Inferior parietal cortex (tissue), 1 donor: ENCODE results near the gene MAP3K8.

Source experiments
- DNase-seq: peaks from one replicate; pipeline ENCODE4 v3.0.0-alpha.2; 2016; ENCODE audit errors: extremely low spot score

Gene MAP3K8

GRCh38 chr10:30490289-30491000 is 56.5 kb downstream of the MAP3K8 start:
- DNase-seq: no peak

GRCh38 chr10:30491204-30491915 is 57.4 kb downstream of the MAP3K8 start:
- DNase-seq: no peak

DNA sequence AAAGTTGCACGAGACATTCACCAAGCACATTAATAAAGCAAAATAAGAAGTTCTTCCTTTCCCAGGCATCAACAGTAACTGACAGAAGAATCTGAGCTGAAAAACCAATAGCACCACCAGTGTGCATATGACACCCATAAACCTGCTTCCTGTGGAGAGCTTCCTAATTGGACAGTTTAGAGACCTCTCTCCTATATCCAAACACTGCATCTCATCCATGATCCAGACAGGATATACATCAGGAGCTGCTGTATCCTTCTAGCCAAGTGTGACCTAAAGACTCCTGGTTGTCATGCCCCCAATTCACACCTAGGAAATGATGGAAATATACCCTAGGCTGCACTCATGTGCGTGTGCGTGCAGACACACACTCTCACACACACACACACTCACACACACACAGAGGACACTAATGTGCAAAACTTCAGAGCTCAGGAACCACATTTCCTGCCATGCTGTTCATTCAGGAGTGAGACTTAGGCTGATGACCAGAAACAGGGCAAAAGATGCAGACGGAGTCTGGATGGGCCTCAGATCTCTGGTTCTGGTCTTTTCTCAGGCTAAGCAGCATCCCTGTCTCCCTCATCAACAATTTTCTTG is 58.0 kb downstream of the MAP3K8 start:
- DNase-seq: no peak

DNA sequence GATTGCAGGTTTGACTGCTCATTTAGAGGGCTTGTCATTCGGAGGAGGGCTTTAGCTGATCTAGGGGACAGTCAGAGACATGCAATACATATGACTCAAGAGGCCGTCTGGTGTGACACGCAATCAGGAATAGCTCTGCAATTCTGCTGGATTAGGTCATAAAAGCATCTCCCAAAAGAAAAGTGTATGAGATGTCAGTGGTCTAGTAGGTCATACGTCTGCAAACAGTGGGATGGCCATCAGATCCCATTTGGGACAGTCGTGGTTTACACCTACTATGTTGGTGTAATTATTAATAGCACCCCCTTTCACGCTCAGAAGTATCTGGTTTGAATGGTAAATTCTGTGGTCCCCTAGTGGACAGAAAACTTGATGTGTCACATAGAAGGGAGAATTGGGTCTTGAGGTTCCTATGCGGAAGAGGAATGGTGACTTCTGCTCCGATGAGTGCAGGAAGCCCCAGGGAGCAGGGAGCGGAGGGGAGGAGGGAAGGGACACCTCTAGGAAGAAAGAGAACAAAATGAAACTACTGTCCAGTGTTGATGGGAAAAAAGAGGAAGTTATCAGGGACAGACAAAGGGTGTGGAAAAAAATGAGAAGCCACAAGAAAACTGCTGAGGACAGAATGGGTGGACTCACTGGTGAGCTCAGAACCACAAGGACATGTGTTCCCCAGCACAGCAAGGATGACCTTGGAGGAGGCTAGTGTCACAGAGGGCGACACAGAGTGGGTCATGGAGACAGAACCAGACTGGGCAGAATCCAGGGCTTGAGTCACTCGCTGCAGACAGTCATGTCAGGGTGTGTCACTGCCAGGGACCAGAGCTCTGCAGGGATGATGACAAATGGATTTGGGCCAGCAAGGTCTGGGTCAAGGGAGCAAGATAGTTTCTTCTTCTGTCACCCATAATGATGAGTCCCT is 59.9 kb downstream of the MAP3K8 start:
- DNase-seq: peak; percentile 52

GRCh38 chr10:30494558-30494957 is 60.6 kb downstream of the MAP3K8 start:
- DNase-seq: no peak

GRCh38 chr10:30495687-30496086 is 61.7 kb downstream of the MAP3K8 start:
- no peak for DNase-seq

GRCh38 chr10:30499816-30500215 is 65.8 kb downstream of the MAP3K8 start:
- DNase-seq: no peak

DNA sequence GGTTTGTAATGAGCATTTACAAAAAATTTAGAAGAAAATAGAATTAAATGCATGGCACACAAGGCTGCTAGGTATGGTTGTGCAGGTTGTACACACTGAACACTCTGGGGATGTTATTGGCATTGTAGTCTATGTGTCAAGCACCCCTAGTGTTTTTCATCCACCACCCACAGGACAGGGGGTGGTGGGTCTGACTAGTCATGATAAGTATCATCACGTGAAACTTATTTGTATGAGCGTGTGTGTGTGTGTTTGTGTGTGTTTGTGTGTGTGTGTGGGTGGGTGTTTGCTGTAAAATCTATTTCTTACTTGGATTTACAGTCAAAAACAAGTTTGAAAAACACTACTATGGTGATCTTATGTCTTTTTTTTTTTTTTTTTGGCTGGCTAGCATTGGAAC is 66.5 kb downstream of the MAP3K8 start:
- DNase-seq: no peak

DNA sequence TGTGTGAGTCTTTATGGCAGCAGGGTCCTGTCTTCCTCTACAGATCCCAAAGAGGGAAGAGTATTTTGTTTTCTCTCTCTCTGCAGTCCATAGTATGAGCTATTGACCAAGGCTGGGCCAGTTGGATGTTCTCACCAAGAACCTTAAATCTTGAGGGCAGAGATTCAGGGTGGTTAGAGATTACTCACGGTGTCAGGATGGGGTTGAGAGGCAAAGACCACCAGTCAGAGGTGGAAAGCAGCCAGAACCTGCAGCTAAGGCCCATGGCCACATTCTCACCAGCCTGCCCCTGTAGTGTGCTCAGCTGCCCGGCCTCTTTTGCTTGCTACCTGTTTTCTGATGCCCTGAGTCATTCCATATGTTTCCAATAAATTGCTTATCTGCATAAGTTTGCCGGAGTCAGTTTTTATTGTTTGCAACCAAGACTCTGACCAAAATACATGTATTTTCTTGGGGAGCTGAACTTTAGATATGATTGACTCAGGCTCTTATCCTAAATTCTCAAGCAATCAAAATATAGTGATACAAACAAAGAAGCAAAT is 67.0 kb downstream of the MAP3K8 start:
- DNase-seq: no peak

GRCh38 chr10:30502266-30503060 is 68.5 kb downstream of the MAP3K8 start:
- DNase-seq: no peak

- DNase-seq: no peak
Observed at GRCh38 chr10:30503700-30504266, 69.8 kb downstream of the MAP3K8 start.

DNA sequence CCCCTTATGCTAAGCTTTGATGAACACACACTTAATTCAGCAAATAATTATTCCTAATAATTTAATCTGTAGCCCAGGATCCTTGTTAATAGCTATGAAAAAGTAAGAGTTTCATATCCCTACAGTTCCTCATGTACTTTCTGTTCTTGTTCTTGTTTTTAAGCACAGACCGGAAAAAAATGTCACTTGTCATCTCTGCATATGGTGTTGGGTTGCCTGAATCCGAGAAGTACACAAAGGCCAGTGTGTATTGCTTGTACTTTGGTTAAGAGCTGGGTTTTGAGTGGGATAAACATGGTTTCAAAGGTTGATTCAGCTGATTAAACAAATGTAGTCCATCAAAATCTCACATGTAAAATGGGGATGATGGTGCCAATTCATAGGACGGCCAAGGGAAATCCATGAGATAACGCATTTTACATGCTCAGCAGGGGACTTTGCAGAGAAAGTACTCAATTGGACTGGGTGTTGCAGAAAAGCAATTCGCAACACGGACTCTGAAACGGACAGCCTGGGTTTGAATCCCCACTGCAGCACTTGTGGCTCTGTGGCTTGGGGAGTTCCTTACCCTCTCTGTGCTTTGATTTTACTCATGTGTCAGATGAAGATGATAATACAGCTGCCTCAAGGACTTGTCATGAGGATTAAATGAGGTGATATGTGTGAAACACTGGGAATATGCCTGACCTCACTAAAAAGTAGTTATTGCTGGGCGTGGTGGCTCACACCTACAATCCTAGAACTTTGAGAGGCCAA is 71.7 kb downstream of the MAP3K8 start:
- no peak for DNase-seq

DNA sequence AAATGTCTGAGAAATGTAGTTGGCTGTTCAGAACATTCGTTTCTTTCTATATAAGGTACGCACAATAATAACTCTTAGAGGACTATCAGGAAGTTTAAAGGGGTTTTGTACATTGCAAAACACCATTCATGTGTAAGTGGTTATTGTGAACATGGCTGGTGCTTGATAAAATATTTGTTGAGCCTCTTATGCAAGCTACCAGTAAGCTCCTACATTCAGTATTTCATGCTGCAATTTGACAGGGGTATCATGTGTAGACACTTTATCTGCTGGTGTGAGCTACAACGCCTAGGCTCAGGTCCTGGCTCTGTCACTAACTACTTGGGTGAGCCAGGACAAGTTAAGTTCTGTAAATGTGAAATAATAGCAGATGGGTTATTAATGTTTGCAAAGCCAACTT is 75.5 kb downstream of the MAP3K8 start:
- DNase-seq: no peak

DNA sequence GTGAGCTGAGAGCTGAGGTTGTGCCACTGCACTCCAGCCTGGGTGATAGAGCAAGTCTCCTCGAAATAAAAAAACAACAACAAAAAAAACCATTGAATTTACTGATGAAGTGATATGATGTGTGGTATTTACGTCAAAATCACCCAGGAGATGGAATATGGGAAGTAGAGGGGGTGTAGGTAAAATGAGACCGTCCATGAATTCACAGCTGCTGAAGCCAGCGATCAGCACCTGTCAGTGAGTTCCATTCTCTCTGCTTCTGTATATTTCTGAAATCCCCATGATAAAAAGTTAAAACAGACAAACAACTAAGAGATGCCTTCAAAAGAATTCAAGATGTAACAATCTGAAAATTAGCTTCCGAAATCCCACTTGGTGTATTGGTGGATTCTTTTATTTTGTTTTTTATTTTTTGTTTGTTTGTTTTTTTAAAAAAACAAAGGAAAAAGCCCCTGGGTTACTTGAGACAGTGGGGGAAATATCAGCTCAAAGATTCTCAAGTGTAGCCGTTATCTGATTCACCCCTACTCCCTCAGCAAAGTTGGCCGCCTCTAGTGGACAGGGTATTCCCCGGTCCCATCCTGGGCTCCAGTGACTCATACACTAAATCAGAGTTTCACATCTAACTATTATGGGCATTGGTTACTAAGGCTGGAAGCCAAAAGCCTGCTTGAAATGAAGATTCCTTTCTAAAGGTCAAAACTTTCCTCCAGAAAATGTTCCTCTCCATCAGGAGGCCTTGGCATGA is 76.4 kb downstream of the MAP3K8 start:
- DNase-seq: no peak

GRCh38 chr10:30510932-30511700 is 77.1 kb downstream of the MAP3K8 start:
- no peak for DNase-seq
